CD4-positive, alpha-beta T cell (primary cell): Measurements from ENCODE around the gene DDX50. TPM values are rescaled to one million over a fixed set of nuclear protein-coding genes. Genes with fewer than 3 reads are reported as not detected.
"Not testable (repeated sequence)": the region's sequence is repeated elsewhere in the genome, so short reads cannot be mapped to it uniquely, and the experiment has no call there.

ENCODE experiments used
- ATAC-seq: fragments of 200-7000 bp; cut with Tn5 transposase; one replicate; pipeline ENCODE4 v1.10.0; 2022; ENCODE audit warnings: mild to moderate bottlenecking; ENCODE audit not compliant: poor library complexity
- CTCF ChIA-PET: fragments of 350-600 bp; sonication (Branson Sonifier 250); formaldehyde crosslinking; loops from one replicate; lab custom pipeline; 2021; ENCODE audit warnings: antibody characterized with exemption, inconsistent platforms; lab: Charles Lee
- POLR2A ChIA-PET: fragments of 350-600 bp; sonication (Branson Sonifier 250); formaldehyde crosslinking; loops from one replicate; lab custom pipeline; 2021; ENCODE audit warnings: antibody characterized with exemption, inconsistent platforms; lab: Charles Lee
- DNase-seq, 14 experiments: peaks; one replicate each; pipeline ENCODE4 v3.0.0-alpha.2; 2013 to 2020; ENCODE audit warnings: mixed read lengths in 2 of 14
- H3K27ac ChIP-seq, 2 donors: one replicate each; pipeline versions ENCODE4 v1.5.1 to v1.7.0; 2013; ENCODE audit warnings: low read length in 2 of 2, low read depth in 1 of 2, mild to moderate bottlenecking in 1 of 2
- H3K27me3 ChIP-seq, 2 experiments: 1 replicate in 1 of 2; 2 replicates in 1 of 2; pipeline versions ENCODE4 v1.6.1 to v1.7.0; 2013; ENCODE audit warnings: low read length in 2 of 2, control low read depth in 1 of 2, mild to moderate bottlenecking in 1 of 2, moderate library complexity in 1 of 2; ENCODE audit not compliant: insufficient read depth in 2 of 2, control insufficient read depth in 1 of 2
- H3K36me3 ChIP-seq: one replicate; pipeline ENCODE4 v1.6.1; 2013; ENCODE audit warnings: low read length, control low read depth; ENCODE audit not compliant: insufficient read depth
- H3K4me1 ChIP-seq: one replicate; pipeline ENCODE4 v1.6.1; 2013; ENCODE audit warnings: low read length, control low read depth; ENCODE audit not compliant: insufficient read depth
- H3K4me3 ChIP-seq: one replicate; pipeline ENCODE4 v1.5.1; 2013; ENCODE audit warnings: mild to moderate bottlenecking, low read length, moderate library complexity
- H3K9me3 ChIP-seq, 2 experiments: 1 replicate in 1 of 2; 2 replicates in 1 of 2; pipeline versions ENCODE4 v1.6.1 to v1.7.0; 2013; ENCODE audit warnings: low read length in 2 of 2, mild to moderate bottlenecking in 2 of 2, control low read depth in 1 of 2, moderate library complexity in 1 of 2; ENCODE audit not compliant: control insufficient read depth in 1 of 2, insufficient read depth in 1 of 2
- H3K27ac Mint-ChIP-seq: one replicate; pipeline ENCODE4 v1.8.0; 2020; ENCODE audit warnings: mixed read lengths
- H3K27me3 Mint-ChIP-seq: one replicate; pipeline ENCODE4 v1.8.0; 2021; ENCODE audit warnings: mixed read lengths
- H3K36me3 Mint-ChIP-seq: one replicate; pipeline ENCODE4 v1.8.0; 2021; ENCODE audit warnings: low read depth, mixed read lengths
- H3K4me1 Mint-ChIP-seq: one replicate; pipeline ENCODE4 v1.8.0; 2021; ENCODE audit warnings: low read depth, mixed read lengths
- H3K4me3 Mint-ChIP-seq: one replicate; pipeline ENCODE4 v1.8.0; 2020; ENCODE audit warnings: mild to moderate bottlenecking, mixed read lengths
- H3K9me3 Mint-ChIP-seq: one replicate; pipeline ENCODE4 v1.8.0; 2020; ENCODE audit warnings: mixed read lengths
- intact Hi-C, 2 experiments: fragments of 100-400 bp; cut with DNase I in 1 of 2; cut with micrococcal nuclease in 1 of 2; formaldehyde crosslinking; loops; one replicate each; pipeline versions ENCODE4 v1.15.1 to v1.9.0; 2023 to 2025; cut with DNase I, micrococcal nuclease
- total RNA-seq, 174 experiments: library from RNA in 2 of 174; stranded (reverse) in 2 of 174; gene quantifications; one replicate each; pipeline ENCODE4 v1.2.3 and lab custom pipeline; 2021 to 2026
- TF ChIP-seq, protein P1 (sequence below): fragments of 200-600 bp; IDR thresholded peaks from one replicate; pipeline ENCODE4 v1.8.0; 2022; ENCODE audit warnings: antibody characterized with exemption, mild to moderate bottlenecking

The DDX50 gene
- total RNA-seq, 2 experiments from 2014 or later, result 46.8 to 47.5 TPM

GRCh38 chr10:68934994-68935393, 33.9 kb downstream of the DDX50 start:
- Mint-ChIP-seq H3K4me3 (no peak overlapping the region), H3K4me1 (no peaks in the 10 kb centered on the region), H3K9me3 (no peaks in the 10 kb centered on the region), H3K27ac (no peak overlapping the region), H3K27me3 (no peaks in the 10 kb centered on the region), H3K36me3 (peaks cover 80% of the 10 kb centered on the region)
- intact Hi-C loops, result no loop called here
- no peak overlapping the region for H3K4me3 ChIP-seq
- ChIA-PET POLR2A (no interaction called here), CTCF (no interaction called here)
- H3K4me1 ChIP-seq, result no peaks in the 10 kb centered on the region
- DNase-seq, result no peak
- no peaks in the 10 kb centered on the region for H3K9me3 ChIP-seq
- H3K36me3 ChIP-seq, result peaks cover 72% of the 10 kb centered on the region
- no peaks in the 10 kb centered on the region for H3K27me3 ChIP-seq
- H3K27ac ChIP-seq, result no peak overlapping the region
- no peak for ATAC-seq
- TF ChIP-seq, protein P1, sequence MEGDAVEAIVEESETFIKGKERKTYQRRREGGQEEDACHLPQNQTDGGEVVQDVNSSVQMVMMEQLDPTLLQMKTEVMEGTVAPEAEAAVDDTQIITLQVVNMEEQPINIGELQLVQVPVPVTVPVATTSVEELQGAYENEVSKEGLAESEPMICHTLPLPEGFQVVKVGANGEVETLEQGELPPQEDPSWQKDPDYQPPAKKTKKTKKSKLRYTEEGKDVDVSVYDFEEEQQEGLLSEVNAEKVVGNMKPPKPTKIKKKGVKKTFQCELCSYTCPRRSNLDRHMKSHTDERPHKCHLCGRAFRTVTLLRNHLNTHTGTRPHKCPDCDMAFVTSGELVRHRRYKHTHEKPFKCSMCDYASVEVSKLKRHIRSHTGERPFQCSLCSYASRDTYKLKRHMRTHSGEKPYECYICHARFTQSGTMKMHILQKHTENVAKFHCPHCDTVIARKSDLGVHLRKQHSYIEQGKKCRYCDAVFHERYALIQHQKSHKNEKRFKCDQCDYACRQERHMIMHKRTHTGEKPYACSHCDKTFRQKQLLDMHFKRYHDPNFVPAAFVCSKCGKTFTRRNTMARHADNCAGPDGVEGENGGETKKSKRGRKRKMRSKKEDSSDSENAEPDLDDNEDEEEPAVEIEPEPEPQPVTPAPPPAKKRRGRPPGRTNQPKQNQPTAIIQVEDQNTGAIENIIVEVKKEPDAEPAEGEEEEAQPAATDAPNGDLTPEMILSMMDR, result no peak

DNA sequence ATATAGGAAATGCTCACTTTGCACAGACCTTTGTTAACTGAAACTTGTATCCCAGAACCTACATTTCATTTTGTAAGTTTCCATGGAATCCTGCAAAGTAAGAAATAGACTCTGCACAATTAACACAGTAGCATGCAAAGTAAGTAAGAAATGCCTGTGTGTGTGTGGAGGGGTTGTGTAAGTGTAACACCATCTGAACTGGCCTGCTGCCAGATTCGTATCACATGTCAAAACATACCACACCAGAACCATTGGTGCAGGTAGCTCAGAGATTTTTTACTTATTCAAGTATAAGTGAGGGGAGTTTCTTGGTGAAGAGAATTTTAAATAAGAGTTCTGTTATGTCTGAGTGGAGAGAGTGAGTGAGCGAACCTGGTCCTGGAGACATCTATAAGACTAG, 37.0 kb downstream of the DDX50 start:
- DNase-seq (no peak), ATAC-seq (no peak)
- Histone ChIP-seq H3K9me3 (no peaks in the 10 kb centered on the region), H3K4me1 (no peaks in the 10 kb centered on the region), H3K4me3 (no peak overlapping the region), H3K27me3 (no peaks in the 10 kb centered on the region), H3K27ac (no peak overlapping the region), H3K36me3 (peaks cover 76% of the 10 kb centered on the region)
- intact Hi-C loops, result no loop called here
- TF ChIP-seq, protein P1, result no peak
- ChIA-PET POLR2A (no interaction called here), CTCF (interaction anchor here (1.6 kb wide), 1 partner anchor 18 kb away, joined by 6 read pairs; the partner anchor contains the start of gene DDX21)
- no peaks in the 10 kb centered on the region for H3K9me3 Mint-ChIP-seq
- no peaks in the 10 kb centered on the region for H3K27me3 Mint-ChIP-seq
- H3K4me3 Mint-ChIP-seq, result no peak overlapping the region
- H3K27ac Mint-ChIP-seq, result no peak overlapping the region
- H3K36me3 Mint-ChIP-seq, result peaks cover 73% of the 10 kb centered on the region
- H3K4me1 Mint-ChIP-seq, result no peaks in the 10 kb centered on the region

- H3K4me1 Mint-ChIP-seq, result no peaks in the 10 kb centered on the region
- ChIA-PET CTCF (no interaction called here), POLR2A (no interaction called here)
- no peaks in the 10 kb centered on the region for H3K9me3 ChIP-seq
- peaks cover 80% of the 10 kb centered on the region for H3K36me3 ChIP-seq
- DNase-seq (no peak), ATAC-seq (no peak)
- no peak overlapping the region for H3K4me3 ChIP-seq
- no peaks in the 10 kb centered on the region for H3K9me3 Mint-ChIP-seq
- intact Hi-C loops, result no loop called here
- H3K27me3 ChIP-seq, result no peaks in the 10 kb centered on the region
- peaks cover 76% of the 10 kb centered on the region for H3K36me3 Mint-ChIP-seq
- H3K4me1 ChIP-seq, result no peaks in the 10 kb centered on the region
- no peaks in the 10 kb centered on the region for H3K27me3 Mint-ChIP-seq
- H3K27ac Mint-ChIP-seq, result no peak overlapping the region
- TF ChIP-seq, protein P1, result no peak
- no peak overlapping the region for H3K4me3 Mint-ChIP-seq
- H3K27ac ChIP-seq, result no peak overlapping the region
Observed at GRCh38 chr10:68938884-68939283, 37.8 kb downstream of the DDX50 start.

GRCh38 chr10:68940917-68941316, 39.8 kb downstream of the DDX50 start:
- H3K9me3 ChIP-seq, H3K4me3 ChIP-seq, intact Hi-C loops, H3K27me3 ChIP-seq, H3K27me3 Mint-ChIP-seq, H3K27ac Mint-ChIP-seq, DNase-seq, H3K4me1 Mint-ChIP-seq, H3K9me3 Mint-ChIP-seq, H3K27ac ChIP-seq, H3K4me1 ChIP-seq, H3K4me3 Mint-ChIP-seq, ATAC-seq: not testable (repeated sequence)
- peaks cover 76% of the 10 kb centered on the region for H3K36me3 ChIP-seq
- peaks cover 70% of the 10 kb centered on the region for H3K36me3 Mint-ChIP-seq
- ChIA-PET POLR2A (interaction anchor here (0.6 kb wide), 1 partner anchor 25 kb away, joined by 3 read pairs; no protein-coding TSS in a partner anchor), CTCF (interaction anchor here (0.6 kb wide), 1 partner anchor 16 kb away, joined by 3 read pairs; no protein-coding TSS in a partner anchor)
